Inferior parietal cortex (tissue), 1 donor: ENCODE results near the gene CD2.

ENCODE experiments used
- DNase-seq: peaks from one replicate; pipeline ENCODE4 v3.0.0-alpha.2; 2016; ENCODE audit errors: extremely low spot score

Gene CD2, protein sequence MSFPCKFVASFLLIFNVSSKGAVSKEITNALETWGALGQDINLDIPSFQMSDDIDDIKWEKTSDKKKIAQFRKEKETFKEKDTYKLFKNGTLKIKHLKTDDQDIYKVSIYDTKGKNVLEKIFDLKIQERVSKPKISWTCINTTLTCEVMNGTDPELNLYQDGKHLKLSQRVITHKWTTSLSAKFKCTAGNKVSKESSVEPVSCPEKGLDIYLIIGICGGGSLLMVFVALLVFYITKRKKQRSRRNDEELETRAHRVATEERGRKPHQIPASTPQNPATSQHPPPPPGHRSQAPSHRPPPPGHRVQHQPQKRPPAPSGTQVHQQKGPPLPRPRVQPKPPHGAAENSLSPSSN

DNA sequence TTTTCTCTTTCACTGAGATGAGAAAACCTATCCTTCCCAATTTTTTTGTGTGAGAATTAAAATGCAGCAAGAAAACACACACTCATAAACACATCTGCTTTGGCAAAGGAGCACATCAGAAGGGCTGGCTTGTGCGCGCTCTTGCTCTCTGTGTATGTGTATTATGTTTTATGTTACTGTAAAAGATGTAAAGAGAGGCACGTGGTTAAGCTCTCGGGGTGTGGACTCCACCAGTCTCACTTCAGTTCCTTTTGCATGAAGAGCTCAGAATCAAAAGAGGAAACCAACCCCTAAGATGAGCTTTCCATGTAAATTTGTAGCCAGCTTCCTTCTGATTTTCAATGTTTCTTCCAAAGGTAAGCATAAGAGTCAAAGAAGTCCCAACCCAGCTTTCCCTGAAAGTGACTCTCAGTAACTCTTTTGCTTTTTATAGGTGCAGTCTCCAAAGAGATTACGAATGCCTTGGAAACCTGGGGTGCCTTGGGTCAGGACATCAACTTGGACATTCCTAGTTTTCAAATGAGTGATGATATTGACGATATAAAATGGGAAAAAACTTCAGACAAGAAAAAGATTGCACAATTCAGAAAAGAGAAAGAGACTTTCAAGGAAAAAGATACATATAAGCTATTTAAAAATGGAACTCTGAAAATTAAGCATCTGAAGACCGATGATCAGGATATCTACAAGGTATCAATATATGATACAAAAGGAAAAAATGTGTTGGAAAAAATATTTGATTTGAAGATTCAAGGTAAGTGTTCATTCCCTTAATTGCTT lies at the start of gene CD2:
Gene CD2, plus strand, starts transcription at position 233 of the 780 bp plus-strand sequence. Its CDS starts 63 bp downstream, at position 296.
- no peak for DNase-seq

DNA sequence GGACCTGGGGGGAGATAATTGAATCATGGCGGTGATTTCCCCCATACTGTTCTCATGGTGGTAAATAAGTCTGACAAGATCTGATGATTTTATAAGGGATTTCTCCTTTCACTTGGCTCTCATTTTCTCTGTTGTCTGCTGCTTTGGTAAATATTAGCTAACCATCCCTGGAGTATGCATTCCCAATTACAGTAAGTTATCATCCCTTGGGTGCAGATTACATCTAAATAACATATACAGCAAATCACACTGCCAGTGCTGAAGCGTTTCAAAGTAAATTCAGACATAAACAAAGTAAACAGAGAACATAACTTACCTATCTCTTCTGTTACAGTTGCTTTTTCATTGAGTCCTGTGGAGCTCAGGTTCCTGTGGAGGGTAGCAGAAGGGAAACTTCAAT lies 48.1 kb upstream of the CD2 start:
- no peak for DNase-seq

DNA sequence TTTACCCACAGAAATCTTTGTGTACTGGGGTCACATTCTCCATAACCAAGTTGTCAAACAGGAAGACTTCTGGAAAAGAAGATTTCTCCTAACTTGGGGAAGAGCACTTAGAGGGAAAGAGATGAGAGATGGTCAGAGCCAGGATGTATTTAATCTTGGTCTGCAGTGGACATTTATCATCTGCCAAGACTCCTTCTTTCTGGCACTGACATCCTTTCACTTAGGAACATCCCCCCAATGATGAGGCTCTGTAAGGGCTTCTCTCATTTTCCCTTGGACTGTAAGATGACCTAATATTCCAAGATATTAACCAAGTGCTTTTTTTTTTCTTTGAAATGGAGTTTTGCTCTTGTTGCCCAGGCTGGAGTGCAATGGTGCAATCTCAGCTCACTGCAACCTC lies 47.4 kb upstream of the CD2 start:
- DNase-seq, result no peak

DNA sequence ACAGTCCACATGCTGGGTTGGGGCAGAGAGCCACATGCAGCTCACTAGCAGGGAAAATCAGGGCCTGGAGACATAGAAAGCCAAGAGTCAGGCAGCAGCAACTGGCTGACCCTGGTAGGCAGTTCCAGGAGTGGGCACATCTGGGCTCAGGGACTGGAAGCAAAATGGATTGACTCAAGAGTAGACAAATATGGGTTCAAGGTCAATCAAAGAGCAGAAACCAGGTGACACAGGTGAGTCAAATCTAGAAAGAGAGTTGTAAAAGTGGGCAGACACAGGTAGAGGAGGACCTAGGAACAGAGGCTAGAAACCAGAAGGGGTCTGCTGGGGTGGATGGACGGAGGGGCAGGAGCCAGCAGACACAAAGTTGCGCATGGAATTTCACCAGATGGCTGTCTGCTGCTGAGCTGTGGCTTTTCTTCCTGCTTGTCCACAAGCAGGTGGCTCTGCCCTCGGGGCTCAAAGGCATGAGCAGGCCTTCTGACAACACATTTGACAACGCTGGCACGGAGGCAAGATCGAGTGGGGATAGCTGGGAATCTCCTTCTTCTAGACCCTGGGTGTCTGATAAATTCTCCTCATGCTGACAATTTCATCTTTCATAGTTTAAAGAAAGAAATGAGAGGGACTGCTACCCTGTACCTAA lies 45.9 kb upstream of the CD2 start:
- DNase-seq, result no peak

DNA sequence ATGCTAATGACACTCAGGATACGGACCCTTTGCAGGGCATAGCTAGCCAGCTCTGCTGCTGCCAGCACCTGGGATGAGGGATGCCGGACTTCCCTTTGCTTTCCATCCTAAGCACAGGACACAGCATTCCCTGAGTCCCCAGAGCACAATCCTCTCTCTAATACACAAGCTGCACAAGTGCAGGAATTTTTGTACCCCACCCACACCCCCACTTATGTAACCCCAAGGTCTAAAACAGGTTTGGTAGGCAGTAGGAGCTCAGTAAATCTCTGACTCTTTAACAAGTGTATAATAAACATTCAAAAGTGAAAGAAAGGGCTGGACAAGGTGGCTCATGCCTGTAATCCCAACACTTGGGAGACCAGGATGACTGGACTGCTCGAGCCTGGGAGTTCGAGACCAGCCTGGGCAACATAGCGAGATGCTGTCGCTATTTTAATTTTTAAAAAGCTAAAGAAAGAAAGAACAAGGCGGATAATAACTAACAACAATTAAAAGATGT lies 44.5 kb upstream of the CD2 start:
- no peak for DNase-seq

DNA sequence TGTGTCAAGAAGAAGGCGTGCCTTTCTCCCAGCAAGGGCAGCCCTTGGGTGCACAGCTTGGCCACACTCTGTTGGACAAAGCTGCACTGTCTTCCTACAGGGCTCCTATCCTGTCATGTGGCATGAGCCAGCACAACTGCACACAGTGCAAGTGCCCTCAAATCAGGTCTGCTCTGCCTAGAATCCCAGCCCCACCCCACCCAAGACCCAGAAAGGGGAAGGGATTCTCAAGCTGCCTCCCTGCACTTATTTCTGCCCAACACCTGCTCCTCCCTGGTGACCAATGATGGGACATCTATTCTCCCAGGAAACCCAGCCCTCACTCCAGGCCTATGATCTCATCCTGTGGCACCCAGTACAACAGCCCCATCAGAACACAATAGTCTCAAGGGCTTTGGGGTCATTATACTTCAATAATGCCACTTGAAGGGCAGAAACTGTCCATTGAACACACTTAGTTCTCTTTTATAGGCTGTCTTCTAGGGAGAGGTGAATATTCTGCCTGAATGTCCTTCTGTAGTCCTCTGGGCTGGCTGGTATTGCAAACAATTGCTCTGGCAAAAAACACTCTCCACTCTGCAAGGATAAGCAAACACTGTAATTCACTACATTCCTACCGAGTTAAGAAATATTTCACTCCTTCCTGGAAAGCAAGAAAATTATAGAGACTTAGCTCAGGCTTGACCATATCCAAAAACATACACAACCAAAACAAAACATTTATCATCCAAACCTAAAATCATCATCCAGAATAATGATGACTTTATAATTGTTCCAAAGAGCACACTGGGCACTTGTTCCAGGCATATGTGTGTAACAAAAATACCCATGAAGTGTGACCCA lies 43.6 kb upstream of the CD2 start:
- DNase-seq, result no peak

DNA sequence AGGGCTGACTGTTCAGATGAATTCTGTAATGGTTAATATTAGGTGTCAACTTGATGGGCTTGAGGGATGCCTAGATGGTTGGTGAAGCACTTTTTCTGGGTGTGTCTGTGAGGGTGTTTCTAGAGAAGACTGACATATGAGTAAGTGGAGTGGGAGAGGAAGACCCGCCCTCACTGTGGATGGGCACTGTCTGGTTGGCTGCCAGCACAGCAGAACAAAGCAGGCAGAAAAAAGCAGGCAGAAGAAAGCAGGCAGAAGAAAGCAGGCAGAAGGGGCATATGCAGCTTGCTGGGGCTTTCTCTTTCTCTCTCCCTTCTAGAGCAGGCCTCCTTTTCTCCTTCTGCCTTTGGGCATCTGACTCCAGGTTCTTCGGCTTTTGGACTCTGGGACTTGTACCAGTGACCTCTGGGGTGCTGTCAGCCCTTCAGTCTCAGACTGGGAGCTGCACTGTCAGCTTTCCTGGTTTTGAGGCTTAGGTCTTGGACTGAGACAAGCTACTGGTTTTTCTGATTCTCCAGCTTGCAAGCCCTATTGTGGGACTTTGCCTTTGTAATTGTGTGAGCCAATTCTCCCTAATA lies 42.9 kb upstream of the CD2 start:
- DNase-seq, result no peak

DNA sequence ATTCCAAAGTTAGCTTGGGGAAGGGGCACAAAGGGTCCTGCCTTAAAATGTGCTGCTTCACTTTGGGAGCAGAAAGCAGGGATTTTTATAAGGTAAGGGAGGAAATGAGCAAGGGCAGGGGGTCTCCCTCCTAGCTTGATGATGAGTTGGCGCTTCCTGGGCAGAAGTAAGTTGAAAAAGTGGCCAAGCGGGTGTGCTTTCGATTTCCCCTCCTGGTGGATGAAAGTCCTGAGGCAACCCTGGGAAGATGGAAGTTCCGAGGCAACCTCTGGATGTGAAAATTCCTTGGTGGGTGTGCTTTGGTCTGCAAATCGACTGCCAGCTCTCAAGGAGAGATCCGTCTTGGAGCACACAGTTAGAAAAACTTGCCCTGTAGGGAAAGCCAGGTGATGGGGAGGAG lies 41.7 kb upstream of the CD2 start:
- DNase-seq, result no peak

DNA sequence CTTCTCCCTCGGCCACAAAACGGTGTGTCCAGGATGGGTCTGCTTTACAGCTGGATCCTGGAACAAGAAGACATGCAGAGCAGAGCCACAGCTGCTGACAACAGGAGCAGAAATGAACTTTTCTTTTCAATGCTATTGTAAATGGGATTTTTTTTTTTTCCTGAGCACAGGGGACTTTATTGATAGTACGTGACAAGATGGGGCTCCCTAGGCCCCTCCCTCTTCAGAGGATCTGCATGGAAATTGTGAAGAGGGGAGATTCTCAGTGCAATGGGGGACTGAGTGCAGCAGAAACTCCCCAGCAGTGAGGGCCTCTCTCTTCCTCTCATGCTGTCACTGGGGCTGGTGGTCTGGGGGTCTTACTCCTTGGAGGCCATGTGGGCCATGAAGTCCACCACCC lies 40.8 kb upstream of the CD2 start:
- DNase-seq, result no peak

DNA sequence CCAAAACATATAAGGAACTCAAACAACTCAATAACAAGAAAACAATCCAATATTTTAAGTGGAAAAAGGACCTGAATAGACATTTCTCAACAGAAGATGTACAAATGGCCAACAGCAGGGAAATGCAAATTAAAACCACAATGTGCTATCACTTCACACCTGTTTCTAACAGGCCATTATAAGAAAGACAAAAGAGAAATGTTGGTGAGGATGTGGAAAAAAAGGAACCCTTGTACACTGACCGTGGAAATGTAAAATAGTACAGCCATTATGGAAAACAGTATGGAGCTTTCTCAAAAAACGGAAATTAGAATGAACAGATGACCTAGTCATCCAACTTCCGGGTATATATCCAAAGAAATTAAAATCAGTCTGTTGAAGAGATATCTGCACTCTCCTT lies 37.8 kb upstream of the CD2 start:
- no peak for DNase-seq

DNA sequence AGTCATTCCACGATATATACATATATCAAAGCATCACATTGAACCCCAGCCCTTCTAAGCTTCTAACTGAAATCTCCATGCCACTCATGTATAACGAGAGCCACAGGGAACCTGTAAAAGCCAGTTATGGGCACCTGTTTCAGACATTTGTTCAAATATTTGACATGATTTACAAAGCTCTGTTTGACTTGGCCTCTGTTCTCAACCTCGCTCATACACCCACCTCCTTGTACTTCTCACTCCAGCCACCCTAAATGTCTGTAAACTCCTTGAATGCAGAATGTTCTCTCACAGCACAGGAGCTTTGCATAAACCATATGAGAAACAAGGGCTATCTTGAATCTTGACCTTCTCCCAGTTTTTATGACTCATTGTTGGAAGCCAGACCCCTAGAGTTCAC lies 36.9 kb upstream of the CD2 start:
- no peak for DNase-seq

DNA sequence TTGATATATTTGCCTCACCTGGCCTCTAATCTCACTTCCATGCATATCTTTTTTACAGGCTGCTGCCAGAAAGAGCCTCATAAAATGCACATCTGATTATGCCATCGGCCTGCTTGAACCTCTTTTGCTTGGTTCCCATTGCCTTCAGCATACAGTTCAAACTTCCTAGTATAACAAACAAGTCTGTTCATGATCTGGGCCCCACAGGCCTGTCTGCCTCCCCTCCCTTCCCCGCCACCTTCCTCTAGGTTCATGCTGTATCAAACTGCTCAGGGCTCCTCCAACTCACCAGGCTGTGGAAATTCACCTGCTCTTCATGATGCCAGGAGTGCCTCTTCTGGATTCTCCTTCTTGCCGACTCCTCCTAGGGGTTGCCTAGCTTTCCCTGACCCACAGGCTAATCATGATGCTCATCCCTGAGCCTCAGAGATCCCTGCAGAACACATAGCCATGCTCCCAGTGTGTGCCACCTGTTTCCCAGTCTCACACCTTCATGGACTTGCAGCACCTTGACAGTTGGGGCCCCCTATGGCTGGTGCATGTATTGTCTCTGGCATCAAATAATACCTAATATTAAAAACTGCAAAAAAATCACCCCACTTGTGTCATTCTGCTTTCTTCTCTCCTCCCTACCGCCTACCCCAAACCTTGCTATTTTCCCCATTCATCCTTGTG lies 33.7 kb upstream of the CD2 start:
- DNase-seq, result no peak

DNA sequence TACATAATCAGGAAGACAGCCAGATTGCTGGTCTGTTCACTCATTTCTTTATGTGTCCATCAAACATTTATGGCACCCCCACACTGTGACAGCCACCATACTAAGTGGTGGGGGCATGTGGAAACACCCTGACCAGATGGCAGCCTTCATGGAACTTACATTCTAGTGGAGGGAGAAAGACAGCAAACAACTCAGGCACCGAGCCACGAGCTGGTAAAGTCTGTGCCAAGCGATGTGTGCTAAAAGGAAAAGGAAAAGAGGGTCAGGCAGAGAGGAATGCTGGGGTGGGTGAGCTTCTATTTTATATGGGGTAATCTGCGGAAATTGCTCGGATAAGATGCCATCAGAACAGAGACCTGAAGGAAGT lies 33.2 kb upstream of the CD2 start:
- no peak for DNase-seq

DNA sequence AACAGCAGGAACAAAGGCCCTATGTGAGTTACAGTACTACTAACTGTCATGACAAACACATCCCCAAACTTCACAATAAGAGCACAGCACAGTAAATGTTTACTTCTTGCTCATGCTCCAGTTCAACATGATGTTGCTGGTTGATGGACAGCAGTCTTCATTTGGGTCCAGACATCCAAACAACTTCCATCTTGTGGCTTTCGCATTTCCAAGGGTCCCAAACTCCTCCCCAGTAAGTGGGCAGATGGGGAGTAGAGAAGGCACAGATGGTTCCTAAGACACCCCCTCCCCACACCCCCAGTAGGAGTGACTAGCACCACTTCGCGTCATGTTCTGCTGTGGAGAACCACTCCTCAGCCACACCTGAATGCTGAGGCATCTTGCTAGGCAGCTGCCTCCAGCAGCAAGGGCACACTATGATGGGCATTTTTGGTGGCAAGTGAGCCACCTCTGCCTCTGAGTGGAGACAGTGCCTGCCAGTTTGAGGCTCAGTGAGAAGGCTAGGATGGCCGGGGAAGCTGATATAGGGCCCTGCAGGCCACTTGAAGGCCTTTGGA lies 32.7 kb upstream of the CD2 start:
- no peak for DNase-seq

DNA sequence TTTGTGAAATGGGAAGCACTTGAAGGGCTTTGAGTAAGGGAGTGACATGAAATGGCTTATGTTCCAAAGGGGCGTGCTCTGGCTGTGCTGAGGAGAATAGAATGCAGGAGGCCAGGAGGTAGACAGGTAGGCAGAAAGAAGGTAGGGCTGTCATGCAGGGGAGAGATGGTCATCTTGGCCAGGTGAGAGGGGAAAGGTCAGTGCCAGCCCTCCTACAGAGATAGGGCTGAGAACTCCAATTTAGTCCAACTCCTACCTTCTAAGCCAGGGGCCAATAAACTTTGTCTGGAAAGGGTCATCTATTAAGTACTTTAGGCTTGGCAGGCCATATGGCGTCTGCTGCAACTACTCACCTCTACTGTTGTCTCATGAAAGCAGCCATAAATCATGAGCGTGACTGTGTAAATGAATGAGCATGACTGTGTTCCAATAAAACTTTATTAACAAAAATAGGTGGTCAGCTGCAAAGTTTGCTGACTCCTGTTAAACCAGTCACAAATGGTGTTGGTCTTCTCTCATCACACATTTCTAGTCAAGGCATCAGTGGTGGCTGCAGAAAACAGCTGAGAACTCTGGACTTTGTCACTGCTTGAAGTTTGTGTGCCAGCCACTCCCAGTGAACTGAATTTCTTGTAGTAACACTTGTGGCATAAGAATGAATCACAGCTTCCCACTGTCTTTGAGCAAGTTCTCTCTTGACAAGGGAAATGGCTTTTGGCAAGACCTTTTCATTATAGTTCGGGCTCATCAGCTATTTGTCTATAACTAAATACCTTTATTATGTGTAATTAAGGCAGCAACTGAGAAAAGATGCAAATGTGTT lies 32.0 kb upstream of the CD2 start:
- no peak for DNase-seq

DNA sequence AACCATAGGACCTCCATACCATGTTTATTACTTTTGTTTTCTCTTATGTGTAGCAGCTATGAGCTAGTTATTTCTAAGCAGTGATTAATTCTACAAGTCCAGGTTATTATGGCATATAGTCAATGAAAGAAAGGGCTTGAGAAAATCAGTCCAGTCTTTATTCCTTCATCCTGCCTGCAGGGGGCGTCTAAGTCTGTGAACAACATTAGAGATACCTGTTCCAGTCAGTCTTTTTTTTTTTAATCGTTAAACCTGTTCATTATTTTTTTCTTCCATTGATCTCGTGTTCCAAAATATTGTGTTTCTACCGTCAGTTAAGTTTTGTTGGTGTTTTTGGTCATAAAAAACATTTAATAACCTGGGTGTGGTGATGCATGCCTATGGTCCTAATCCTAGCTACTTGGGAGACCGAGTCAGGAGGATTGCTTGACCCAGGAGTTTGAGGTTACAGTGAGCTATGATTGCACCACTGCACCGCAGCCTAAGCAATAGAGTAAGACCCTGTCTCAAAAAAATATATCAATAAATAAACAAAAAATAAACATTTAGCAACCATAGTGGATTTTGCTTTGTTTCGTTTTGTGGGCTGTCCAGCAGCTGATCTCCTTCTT lies 29.4 kb upstream of the CD2 start:
- DNase-seq, result peak; percentile 76

DNA sequence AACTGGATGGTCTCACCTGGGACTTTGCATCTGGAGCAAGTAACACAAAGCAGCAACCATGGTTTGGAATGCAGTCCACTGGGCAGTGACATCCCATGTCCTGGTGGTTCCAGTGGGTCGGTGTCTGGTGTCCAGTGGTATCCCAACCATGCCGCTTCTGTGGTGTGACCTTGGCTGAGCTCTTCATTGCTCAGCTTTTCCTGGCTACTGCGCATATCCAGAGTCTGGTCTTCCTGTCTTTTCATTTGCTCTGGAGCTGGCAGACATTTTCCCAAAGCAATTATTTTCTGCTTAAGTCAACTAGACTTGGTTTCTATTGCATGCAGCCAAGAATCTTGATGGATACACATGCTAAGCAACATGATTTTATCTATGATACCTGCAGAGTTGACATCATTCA lies 28.4 kb upstream of the CD2 start:
- DNase-seq, result no peak

DNA sequence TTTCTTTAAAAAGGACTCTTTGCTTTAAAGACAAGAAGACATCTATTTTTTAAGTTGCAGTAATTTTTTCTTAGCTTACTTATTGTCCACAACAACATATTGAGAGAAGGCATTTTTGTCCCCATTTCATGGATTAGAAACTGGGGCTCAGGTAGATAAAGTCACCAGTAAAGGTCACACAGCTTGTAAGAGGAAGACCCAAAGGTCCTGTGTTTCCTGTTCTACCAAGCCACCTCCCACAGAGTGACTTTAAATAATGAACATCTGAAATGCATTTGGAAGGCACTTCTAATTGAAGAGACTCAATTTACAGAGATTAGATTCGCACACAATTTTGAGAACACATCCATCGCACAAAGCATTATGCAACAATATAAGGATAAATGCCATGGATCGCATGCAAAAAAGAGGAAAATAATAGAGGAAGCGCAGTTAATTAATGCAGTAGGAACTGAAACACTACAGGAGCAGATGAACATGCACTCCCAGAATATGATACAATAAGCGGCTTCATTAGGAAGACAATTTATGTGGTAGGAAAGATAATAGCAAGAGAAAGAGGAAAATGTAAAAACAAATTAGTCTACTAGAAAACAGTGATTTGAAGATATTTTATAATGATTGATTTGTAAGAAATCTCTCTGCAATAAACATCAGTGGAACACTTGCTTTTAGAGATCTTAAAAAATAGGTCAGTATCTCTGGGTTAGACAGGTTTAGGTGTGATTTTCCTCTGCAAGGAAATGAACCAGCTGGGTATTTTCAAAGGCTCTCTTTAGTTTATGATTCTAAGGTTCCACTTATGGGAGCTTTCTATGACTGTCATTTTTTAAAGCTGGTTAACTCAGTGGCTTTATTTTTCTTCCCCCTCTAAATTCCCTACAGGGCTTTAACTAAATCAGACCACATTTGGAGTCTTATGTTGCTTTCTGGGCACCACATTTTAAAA lies 27.1 kb upstream of the CD2 start:
- DNase-seq, result no peak
